GM20431 (cell line): ENCODE results near the gene CDC27.
"Not testable (repeated sequence)": the region's sequence is repeated elsewhere in the genome, so short reads cannot be mapped to it uniquely, and the experiment has no call there.

Source experiments
- in situ Hi-C: fragments of 300-500 bp; cut with MseI, MboI; formaldehyde crosslinking; loops from one replicate; pipeline ENCODE4 v1.15.0; 2020; ENCODE audit warnings: low sequenced_read_pairs; ENCODE audit not compliant: unreplicated experiment

The CDC27 gene

GRCh38 chr17:47085736-47086135 is 103.4 kb downstream of the CDC27 start:
- in situ Hi-C loops: no loop called here

GRCh38 chr17:47078801-47079200 is 110.3 kb downstream of the CDC27 start:
- in situ Hi-C loops: no loop called here

- in situ Hi-C loops: no loop called here
These were observed 111.5 kb downstream of the CDC27 start for GRCh38 chr17:47077576-47077975.

GRCh38 chr17:47076171-47076570 is 112.9 kb downstream of the CDC27 start:
- in situ Hi-C loops: no loop called here

GRCh38 chr17:47074361-47074760 is 114.7 kb downstream of the CDC27 start:
- in situ Hi-C loops: not testable (repeated sequence)

GRCh38 chr17:47073629-47074028 is 115.5 kb downstream of the CDC27 start:
- in situ Hi-C loops: not testable (repeated sequence)

- in situ Hi-C loops: no loop called here
These were observed 116.2 kb downstream of the CDC27 start for GRCh38 chr17:47072886-47073285.

- in situ Hi-C loops: not testable (repeated sequence)
These were observed 117.9 kb downstream of the CDC27 start for GRCh38 chr17:47071171-47071570.

- in situ Hi-C loops: not testable (repeated sequence)
These were observed 118.8 kb downstream of the CDC27 start for GRCh38 chr17:47070266-47070665.
